Suppressor macrophage treated with lipopolysaccharide for 1 hour (primary cell): ENCODE results near the gene F10.

Source experiments
- DNase-seq, 3 donors: peaks; one replicate each; pipeline ENCODE4 v3.0.0-alpha.2; 2020 to 2022

F10 gene

DNA sequence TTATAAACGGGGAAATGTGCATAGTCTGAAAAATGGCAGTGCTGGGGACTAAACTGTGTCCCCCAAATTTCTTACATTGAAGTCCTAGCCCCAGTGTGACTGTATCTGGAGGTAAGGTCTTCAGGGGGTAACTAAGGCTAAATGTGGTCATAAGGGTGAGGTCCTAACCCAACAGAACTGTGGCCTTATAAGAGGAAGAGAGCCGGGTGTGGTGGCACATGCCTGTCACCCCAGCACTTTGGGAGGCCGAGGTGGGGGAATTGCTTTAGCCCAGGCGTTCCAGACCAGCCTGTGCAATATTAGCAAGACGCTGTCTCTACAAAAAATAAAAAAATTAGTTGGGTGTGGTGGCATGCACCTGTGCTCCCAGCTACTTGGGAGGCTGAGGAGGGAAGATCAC lies 53.7 kb downstream of the F10 start:
- DNase-seq: peak; percentile 82 to 87 (median 85)

DNA sequence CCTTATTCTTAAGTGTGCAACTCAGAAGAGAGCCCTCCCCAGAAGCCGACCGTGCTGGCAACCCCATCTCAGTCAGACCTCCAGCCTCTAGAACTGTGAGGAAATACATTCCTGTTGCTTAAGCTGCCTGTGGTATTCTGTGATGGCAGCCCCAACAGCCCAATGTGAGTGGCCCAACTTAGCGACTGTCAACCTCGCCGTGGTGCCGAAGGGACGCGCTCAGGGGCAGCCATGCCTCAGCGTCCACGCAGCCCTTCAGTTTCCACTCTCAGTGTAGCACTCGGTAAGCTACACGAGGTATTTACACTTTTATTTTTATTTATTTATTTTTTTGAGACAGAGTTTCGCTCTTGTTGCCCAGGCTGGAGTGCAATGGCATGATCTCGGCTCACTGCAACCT lies 54.2 kb downstream of the F10 start:
- no peak for DNase-seq

DNA sequence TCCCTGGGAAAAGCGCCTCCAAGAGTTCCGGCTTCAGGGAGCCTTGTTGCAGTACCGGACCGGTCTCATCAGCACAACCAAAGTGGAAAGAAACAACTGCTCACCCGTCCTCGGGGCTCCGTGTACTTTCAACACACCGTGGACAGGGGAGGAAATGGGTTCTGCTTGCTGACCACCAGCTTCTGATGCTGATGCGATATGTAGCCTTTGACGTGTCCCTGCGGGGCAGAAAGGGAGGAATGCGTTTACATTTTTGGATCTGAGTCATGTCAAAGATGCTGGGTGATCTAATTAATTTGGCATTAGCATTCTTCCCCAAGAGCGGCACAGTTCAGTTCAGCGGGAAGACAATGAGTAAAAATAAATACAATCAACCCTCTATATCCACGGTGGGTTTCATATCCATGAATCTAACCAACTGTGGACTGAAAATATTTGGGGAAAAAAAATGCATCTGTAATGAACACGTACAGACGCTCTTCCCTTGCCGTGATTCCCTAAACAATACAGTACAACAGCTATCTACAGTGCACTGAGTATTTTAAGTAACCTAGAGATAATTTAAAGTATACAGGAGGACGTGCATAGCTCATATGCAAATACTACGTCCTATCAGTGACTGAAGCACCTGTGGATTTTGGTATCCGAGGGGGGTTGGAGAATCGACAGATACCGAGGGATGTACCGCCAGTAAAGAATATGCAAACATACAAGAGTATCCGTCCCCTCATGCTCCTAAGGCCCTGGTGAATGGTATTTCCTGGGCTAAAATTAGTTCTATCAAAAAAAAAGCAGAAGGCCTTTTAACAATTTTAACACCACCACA lies 55.7 kb downstream of the F10 start:
- no peak for DNase-seq

DNA sequence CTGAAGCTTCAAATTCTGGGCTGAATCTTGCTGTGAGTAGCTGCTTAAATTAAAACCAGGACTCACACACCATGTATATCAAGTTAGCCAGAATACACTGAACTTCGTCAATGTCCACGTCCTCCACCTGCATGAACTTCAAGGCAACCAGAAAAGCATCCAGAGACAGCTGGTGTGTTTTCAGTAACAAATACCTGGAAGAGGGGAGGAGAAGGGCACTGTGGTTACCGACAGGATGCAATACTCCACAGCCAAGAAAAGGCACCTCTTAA lies 56.2 kb downstream of the F10 start:
- DNase-seq: no peak

DNA sequence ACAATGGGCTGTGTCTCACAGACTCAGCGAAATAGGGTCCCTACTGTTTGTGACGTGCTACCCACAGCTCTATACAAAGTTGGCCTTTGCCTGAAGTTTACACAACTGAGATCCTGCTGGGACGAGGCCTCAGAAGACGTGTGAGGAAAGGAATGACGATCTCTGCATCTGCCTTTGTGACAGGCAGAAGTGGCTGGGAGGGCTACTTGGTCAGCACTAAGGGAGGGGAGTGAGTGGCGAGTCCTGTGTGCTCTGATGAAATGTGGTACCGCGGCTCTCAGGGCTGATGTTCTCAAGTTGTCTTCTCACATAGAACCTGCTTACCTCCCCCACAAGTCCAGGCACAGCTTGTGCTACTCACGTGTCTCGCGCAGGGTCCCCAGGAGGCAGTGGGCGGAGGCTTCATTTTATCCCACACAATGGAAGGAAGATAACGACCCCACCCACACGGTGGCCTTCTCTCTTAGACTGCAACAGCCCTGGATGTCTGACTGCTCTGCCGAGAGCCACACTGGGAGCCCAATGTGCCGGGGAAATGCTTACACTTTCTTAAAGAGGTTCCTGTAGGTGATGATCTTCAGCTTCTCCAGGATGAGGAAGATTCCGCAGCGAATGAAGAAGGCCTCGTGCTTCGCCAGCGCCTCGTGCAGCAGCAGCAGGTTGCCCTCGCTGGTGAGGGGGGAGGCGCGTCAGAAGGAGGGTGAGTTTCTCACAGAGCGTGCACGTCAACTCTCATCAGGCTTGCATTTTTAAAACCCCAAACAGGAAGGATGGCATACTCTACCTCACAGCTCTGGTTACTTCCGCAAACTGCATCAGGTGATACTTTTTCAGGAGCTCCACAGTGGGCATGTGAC lies 57.0 kb downstream of the F10 start:
- DNase-seq: no peak

DNA sequence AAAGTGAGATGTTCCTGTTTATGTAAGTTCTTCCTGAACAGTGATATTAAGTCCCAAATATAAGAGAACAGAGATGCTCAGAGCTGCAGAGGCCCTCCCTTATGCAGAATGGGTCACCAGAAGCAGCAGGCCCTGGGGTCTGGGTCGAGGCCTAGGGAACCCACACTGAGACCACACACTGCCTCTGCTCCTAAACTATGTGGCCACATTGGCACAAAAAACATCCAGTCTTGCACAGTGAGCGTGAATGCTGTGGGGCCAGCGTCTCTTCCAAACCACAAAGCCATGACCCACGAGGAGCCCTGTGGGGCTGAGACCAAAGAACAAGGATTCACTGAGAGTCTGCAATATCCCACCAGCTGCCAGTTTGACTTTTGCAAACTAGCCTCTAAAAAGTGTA lies 59.4 kb downstream of the F10 start:
- no peak for DNase-seq

DNA sequence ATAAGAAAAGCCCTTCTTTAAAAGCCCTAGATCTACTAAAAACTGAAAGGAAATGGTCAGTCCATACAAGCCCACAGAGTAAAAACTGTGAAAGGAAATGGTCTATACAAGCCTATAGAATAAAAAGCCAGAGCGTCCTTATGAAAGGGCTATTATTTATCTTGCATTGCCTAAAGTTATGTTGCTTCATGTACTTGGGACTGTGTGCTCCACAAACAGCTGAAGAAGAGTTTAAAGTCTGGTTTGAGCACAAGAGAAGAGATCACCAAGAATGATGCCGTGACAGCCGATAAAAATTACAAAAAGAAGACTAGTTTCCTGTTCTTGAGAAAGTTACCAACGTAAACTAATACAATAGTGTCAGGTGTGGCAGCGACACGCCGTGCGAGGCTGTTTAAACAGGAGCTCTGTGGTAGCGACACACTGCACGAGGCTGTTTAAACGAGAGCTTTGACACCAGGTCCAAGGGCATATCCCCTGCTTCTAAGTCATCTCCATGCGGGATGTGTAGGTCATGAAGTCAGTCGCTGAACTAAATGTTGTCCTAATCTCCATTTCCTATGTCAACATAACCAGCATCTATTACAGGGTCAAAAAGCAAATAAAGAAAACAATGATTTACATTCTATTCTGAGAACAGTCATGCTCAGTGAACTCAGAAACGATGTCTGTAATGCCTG lies 61.0 kb downstream of the F10 start:
- no peak for DNase-seq

DNA sequence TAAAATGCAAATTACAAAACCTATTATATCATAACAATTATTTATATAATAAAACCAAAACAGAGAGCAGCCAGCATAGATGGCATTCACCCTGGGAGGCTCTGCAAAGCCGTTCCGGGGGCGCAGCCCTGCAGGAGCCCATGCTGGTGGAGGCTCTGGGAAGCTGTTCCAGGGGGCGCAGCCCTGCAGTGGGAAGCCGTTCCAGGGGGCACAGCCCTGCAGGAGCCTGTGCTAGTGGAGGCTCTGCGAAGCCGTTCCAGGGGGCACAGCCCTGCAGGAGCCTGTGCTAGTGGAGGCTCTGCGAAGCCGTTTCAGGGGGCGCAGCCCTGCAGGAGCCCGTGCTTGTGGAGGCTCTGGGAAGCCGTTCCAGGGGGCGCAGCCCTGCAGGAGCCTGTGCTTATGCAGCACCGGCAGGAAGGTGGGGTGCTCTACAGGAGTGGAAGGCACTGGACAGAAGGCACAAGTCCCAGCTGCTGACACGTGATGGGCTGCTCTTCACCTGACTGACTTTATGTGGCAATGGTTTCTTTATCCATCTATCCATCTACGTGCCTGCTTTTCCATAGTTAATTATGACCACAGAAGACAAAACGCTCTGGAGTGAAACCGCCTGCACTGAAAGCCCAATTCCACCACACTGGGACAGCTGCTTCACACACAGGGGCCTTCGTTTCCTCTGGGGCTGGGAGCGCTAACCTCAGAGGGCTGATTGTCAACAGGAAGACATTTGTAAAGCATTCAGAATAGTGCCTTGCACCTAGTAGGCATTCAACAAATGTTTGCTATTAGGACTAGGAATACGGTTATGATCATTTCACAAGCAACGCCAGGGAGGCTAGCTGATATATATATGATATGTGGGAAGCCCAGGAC lies 62.2 kb downstream of the F10 start:
- no peak for DNase-seq

DNA sequence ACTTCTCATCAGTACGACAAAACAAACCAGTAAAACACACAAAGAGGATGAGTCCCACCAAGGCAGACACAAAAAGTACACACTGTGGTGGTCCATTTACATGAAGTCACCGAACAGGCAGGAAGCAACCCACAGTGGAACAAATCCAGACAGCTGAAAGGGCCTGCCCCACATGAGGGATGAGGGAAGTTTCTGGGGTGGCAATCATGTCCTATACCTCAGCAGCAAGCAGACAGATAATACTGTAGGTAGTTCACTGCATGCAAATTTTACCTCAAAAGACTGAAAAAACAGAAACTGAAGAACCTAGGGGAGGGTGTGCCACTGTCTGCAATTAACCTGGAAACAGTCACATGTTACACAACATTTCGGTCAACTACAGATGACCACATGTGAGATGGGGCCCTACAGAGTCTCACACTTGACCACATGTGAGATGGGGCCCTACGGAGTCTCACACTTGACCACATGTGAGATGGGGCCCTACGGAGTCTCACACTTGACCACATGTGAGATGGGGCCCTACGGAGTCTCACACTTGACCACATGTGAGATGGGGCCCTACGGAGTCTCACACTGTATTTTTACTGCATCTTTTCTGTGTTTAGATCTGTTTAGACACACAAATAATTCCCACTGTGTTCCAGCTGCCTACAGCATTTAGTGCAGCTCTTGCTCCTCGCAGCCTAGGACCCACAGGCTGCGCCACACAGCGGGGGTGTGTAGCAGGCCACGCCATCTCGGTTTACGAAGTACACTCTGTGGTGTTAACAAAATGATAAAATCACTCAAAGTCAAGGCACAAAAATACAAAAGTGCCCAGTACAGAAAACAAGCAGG lies 63.7 kb downstream of the F10 start:
- peak in 1 of 3 donors; percentile 21 for DNase-seq

DNA sequence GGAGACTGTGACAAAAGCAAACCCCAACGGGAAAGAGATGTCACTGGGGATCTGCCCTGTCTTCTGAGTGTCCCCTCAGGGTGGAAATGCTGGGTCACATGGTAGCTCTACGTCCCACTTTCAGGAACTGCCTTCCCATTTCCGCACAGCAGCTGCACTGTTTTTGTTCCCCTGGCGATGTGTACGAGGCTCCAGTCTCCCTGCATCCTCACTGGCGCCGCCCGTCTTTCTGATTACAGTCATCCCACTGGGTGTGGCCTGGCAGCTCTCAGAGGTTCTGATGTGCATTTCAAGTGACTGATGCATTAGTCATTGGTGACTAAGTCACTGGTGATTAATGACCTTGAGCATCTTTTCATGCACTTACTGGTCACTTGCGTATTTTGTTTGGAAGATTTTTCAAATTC lies 64.7 kb downstream of the F10 start:
- DNase-seq: peak; percentile 94 to 97 (median 96)

DNA sequence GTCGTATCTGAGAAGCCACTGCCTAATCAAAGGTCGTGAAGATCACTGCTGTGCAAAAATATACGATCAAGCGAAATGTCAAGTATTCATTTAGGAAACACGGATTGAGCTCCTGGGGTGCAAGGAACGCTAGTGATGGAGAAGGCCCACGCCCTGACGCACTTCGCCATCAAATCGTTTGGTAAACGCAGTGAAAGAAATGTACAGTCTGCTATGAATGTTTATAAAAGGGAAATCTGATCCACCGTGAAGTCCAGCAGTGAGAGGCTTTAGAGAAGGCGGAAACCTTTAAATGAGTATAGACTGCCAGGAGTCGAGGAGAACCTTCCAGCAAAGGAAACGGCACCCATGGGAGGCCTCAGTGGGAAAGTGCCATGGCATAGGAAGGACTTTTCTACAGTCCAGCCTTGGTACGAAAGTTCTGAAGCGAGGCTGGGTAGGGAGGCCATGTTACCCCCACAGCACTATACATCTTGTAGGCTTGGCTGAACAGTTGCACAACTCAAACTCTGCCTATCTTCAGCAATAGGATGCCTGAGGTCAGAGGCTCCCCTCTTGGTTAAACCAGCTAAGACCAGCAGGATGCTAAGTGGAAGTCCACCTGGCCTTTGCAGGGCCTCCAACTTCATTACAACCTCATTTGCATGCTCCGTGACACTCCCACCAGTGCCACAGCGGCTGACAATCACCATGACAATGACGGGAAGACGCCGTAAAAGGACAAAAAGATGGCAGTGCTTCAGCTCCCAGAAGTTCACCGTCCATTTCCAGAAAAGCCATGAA lies 65.5 kb downstream of the F10 start:
- no peak for DNase-seq

DNA sequence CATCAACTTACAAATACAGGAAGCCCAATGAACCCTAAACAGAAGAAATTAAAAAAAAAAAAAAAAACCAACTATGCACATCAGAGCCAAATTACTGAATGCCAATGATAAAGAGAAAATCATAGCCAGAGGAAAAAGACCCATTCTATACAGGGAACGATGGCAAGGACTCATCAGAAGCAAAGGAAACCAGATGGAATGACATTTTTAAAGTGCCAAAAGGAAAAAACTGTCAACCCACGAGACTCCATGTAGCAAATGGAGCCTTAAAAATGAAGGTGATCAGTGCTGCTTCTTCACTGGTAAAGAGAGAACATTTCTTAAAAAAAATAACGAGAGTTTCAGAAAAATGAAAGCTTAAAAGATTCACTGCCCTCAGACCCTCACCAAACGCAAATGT lies 67.6 kb downstream of the F10 start:
- DNase-seq: no peak

DNA sequence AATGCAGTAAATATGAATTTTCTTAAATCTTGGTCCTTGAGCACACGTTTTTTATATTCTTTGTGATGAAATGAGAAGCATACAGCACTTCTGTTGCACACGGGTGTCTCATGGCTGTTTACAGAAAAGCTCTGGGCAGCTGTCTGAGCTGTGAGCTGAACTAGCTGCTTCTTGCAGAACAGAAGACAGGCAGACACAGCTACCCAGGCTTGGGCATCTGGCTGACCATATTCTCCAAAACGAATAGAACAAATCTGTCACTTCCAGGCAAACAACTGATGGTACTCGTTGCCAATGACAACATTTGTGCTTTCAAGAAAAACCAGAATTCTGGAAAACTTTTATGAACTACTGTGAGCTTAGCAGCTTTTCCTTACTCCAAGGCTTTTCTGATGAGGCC lies 69.7 kb downstream of the F10 start:
- DNase-seq: no peak

DNA sequence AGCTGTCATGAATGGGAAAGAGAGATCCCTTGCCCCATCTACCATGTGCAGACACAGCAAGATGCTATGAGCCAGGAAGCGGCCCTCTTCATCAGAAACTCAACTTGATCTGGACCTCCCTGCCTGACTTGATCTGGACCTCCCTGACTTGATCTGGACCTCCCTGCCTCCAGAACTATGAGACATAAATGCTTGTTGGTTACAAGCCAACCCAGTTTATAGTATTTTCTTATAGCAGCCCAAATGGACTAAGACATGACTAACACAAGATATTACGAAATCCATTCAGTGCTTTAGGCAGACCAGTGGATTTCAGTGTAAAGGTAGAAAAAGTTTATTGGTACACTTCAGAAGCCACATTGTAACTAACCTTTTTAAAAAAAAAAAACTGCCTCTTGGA lies 70.3 kb downstream of the F10 start:
- DNase-seq: peak in 2 of 3 donors; percentile 26 to 45

DNA sequence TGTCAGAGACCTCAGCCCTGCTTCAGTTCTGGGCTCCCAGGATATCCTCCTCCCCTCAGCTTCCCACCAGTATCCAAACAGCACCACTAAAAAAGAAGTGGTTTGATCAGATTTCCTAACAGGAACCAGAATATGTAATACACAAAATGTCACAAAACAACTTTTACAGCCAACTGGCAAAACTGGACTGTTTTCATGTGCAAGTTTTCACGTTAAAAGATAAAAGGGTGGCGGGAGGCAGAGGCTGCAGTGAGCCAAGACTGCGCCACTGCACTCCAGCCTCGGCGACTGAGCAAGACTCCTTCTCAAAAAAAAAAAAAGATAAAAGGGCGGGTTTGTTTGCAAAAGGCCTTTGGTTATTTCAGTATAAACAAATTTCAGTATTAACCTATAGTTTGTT lies 72.8 kb downstream of the F10 start:
- DNase-seq: no peak

DNA sequence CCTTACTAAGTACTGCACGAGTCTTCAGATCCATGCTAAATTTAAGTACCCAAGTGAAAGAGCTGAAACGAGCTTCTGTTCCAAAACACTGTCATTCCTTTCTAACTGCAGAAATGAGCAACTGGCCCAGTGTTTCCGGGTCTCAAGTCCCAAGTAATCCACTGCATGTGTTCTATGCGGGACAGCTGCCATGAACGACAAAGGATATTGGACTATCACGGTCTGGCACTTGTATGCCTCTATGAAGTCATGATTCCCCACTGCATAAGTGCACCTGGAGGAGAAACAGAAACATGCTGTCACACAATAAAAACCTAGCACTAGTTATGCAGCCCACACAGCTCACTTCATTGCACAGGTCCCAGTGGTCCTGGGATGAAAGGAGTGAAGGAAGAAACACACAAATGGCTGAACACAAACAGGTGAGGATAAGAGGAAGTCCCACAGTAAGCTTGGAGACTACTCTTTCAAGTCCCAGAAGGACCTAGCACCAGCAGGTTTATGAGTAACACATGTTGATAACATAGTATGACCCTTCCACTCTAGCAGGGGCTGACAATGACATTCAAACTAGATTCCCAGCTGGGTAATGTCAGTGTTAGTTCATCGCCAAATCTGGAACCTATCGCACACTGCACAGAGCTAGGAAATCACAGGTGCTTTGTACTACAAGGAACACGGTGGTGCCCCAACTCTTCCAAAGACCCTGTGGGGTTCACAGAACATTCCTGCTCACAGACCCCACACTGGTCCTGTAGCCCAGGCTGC lies 74.6 kb downstream of the F10 start:
- DNase-seq: no peak
